ENCODE results near the gene NOP9.

NOP9 gene

GRCh38 chr14:24259282-24260025 lies 40.2 kb upstream of the NOP9 start:
- Histone ChIP-seq H4K8ac (ENCODE audit: low read depth, low read length) (no peak overlapping the region), H3K4me3 (ENCODE audit: low read length in 2 of 2) (no peak overlapping the region), H3K14ac (ENCODE audit: low read length) (no peak overlapping the region), H3K9ac (ENCODE audit: low read depth, low read length, poor library complexity) (no peak overlapping the region), H3K27me3 (ENCODE audit: control insufficient read depth in 3 of 3, insufficient read depth in 3 of 3, low read depth in 1 of 3, low read length in 3 of 3) (no peaks in the 10 kb centered on the region), H3K4ac (ENCODE audit: low read length) (no peak overlapping the region), H2BK12ac (ENCODE audit: low read length) (no peak overlapping the region), H3K36me3 (replicated peaks in 1 of 2; ENCODE audit: control insufficient read depth in 2 of 2, insufficient read depth in 2 of 2, low read length in 2 of 2) (no peaks in the 10 kb centered on the region), H2AFZ (ENCODE audit: low read length) (no peak overlapping the region), H4K91ac (ENCODE audit: low read depth, low read length, poor library complexity) (no peak overlapping the region), H3K79me1 (ENCODE audit: low read depth, low read length) (peaks cover 1% of the 10 kb centered on the region), H3K27ac (replicated peaks; ENCODE audit: low read length) (no peak overlapping the region), H3K23ac (ENCODE audit: low read depth, low read length, poor library complexity) (peak overlapping the region; percentile 25), H3K4me2 (ENCODE audit: insufficient read depth, low read length, poor library complexity, severe bottlenecking) (no peak overlapping the region), H2BK15ac (ENCODE audit: low read length) (peak overlapping the region; percentile 26), H3K9me3 (replicated peaks in 1 of 2; ENCODE audit: control insufficient read depth in 2 of 2, insufficient read depth in 1 of 2, low read depth in 1 of 2, low read length in 2 of 2) (no peaks in the 10 kb centered on the region), H3K18ac (ENCODE audit: low read length) (no peak overlapping the region), H3K4me1 (ENCODE audit: control insufficient read depth in 2 of 2, insufficient read depth in 1 of 2, low read depth in 1 of 2, low read length in 2 of 2) (no peaks in the 10 kb centered on the region), H2BK120ac (ENCODE audit: low read depth, low read length) (no peak overlapping the region), H2BK5ac (ENCODE audit: low read length) (no peak overlapping the region), H2AK5ac (ENCODE audit: low read depth, low read length) (peak overlapping the region; percentile 26)
- no CpG with 5 or more reads among the region's 16 CpGs for WGBS, 2 donors (ENCODE audit: extremely low coverage in 2 of 2, insufficient read length in 2 of 2, insufficient replicate concordance in 1 of 2)
- no peak for DNase-seq (ENCODE audit: low spot score)

- Histone ChIP-seq H4K8ac (ENCODE audit: low read depth, low read length) (no peak overlapping the region), H2BK15ac (ENCODE audit: low read length) (no peak overlapping the region), H2BK12ac (ENCODE audit: low read length) (no peak overlapping the region), H3K4me1 (ENCODE audit: control insufficient read depth in 2 of 2, insufficient read depth in 1 of 2, low read depth in 1 of 2, low read length in 2 of 2) (no peaks in the 10 kb centered on the region), H3K27me3 (ENCODE audit: control insufficient read depth in 3 of 3, insufficient read depth in 3 of 3, low read depth in 1 of 3, low read length in 3 of 3) (no peaks in the 10 kb centered on the region), H3K27ac (replicated peaks; ENCODE audit: low read length) (no peak overlapping the region), H3K9ac (ENCODE audit: low read depth, low read length, poor library complexity) (peak overlapping the region; percentile 9), H3K36me3 (replicated peaks in 1 of 2; ENCODE audit: control insufficient read depth in 2 of 2, insufficient read depth in 2 of 2, low read length in 2 of 2) (no peaks in the 10 kb centered on the region), H3K79me1 (ENCODE audit: low read depth, low read length) (no peaks in the 10 kb centered on the region), H2AK5ac (ENCODE audit: low read depth, low read length) (no peak overlapping the region), H2AFZ (ENCODE audit: low read length) (no peak overlapping the region), H2BK120ac (ENCODE audit: low read depth, low read length) (no peak overlapping the region), H2BK5ac (ENCODE audit: low read length) (no peak overlapping the region), H3K4me2 (ENCODE audit: insufficient read depth, low read length, poor library complexity, severe bottlenecking) (no peak overlapping the region), H4K91ac (ENCODE audit: low read depth, low read length, poor library complexity) (no peak overlapping the region), H3K18ac (ENCODE audit: low read length) (no peak overlapping the region), H3K9me3 (replicated peaks in 1 of 2; ENCODE audit: control insufficient read depth in 2 of 2, insufficient read depth in 1 of 2, low read depth in 1 of 2, low read length in 2 of 2) (no peaks in the 10 kb centered on the region), H3K4ac (ENCODE audit: low read length) (no peak overlapping the region), H3K23ac (ENCODE audit: low read depth, low read length, poor library complexity) (no peak overlapping the region), H3K4me3 (ENCODE audit: low read length in 2 of 2) (peak overlapping the region in 1 of 2 donors; percentile 16), H3K14ac (ENCODE audit: low read length) (no peak overlapping the region)
- no CpG with 5 or more reads among the region's 16 CpGs for whole genome bisulfite sequencing, 2 donors (ENCODE audit: extremely low coverage in 2 of 2, insufficient read length in 2 of 2, insufficient replicate concordance in 1 of 2)
- no peak for DNase-seq (ENCODE audit: low spot score)
These were observed 39.4 kb upstream of the NOP9 start for GRCh38 chr14:24260026-24260779.

- Histone ChIP-seq H3K36me3 (replicated peaks in 1 of 2; ENCODE audit: control insufficient read depth in 2 of 2, insufficient read depth in 2 of 2, low read length in 2 of 2) (no peaks in the 10 kb centered on the region), H2AK5ac (ENCODE audit: low read depth, low read length) (no peak overlapping the region), H2BK12ac (ENCODE audit: low read length) (no peak overlapping the region), H3K9me3 (replicated peaks in 1 of 2; ENCODE audit: control insufficient read depth in 2 of 2, insufficient read depth in 1 of 2, low read depth in 1 of 2, low read length in 2 of 2) (no peaks in the 10 kb centered on the region), H3K4me1 (ENCODE audit: control insufficient read depth in 2 of 2, insufficient read depth in 1 of 2, low read depth in 1 of 2, low read length in 2 of 2) (no peaks in the 10 kb centered on the region), H3K27me3 (ENCODE audit: control insufficient read depth in 3 of 3, insufficient read depth in 3 of 3, low read depth in 1 of 3, low read length in 3 of 3) (no peaks in the 10 kb centered on the region), H3K4ac (ENCODE audit: low read length) (no peak overlapping the region), H3K14ac (ENCODE audit: low read length) (no peak overlapping the region), H3K23ac (ENCODE audit: low read depth, low read length, poor library complexity) (no peak overlapping the region), H3K18ac (ENCODE audit: low read length) (no peak overlapping the region), H4K91ac (ENCODE audit: low read depth, low read length, poor library complexity) (no peak overlapping the region), H3K79me1 (ENCODE audit: low read depth, low read length) (no peaks in the 10 kb centered on the region), H2BK15ac (ENCODE audit: low read length) (no peak overlapping the region), H2AFZ (ENCODE audit: low read length) (no peak overlapping the region), H3K4me2 (ENCODE audit: insufficient read depth, low read length, poor library complexity, severe bottlenecking) (no peak overlapping the region), H2BK5ac (ENCODE audit: low read length) (no peak overlapping the region), H3K27ac (replicated peaks; ENCODE audit: low read length) (no peak overlapping the region), H2BK120ac (ENCODE audit: low read depth, low read length) (no peak overlapping the region), H3K9ac (ENCODE audit: low read depth, low read length, poor library complexity) (peak overlapping the region; percentile 9), H4K8ac (ENCODE audit: low read depth, low read length) (no peak overlapping the region), H3K4me3 (ENCODE audit: low read length in 2 of 2) (peak overlapping the region in 1 of 2 donors; percentile 16)
- no CpG with 5 or more reads among the region's 4 CpGs for WGBS, 2 donors (ENCODE audit: extremely low coverage in 2 of 2, insufficient read length in 2 of 2, insufficient replicate concordance in 1 of 2)
- DNase-seq (ENCODE audit: low spot score) = no peak
These were observed 38.9 kb upstream of the NOP9 start for GRCh38 chr14:24260780-24261157.

- H3K4me3 ChIP-seq (ENCODE audit: low read length in 2 of 2) = no peak overlapping the region
- no peak overlapping the region for H3K27ac ChIP-seq (replicated peaks; ENCODE audit: low read length)
- no peaks in the 10 kb centered on the region for H3K4me1 ChIP-seq (ENCODE audit: control insufficient read depth in 2 of 2, insufficient read depth in 1 of 2, low read depth in 1 of 2, low read length in 2 of 2)
- H3K9me3 ChIP-seq (replicated peaks in 1 of 2; ENCODE audit: control insufficient read depth in 2 of 2, insufficient read depth in 1 of 2, low read depth in 1 of 2, low read length in 2 of 2) = no peaks in the 10 kb centered on the region
- H2AFZ ChIP-seq (ENCODE audit: low read length) = no peak overlapping the region
- H4K91ac ChIP-seq (ENCODE audit: low read depth, low read length, poor library complexity) = no peak overlapping the region
- H3K18ac ChIP-seq (ENCODE audit: low read length) = no peak overlapping the region
- H4K8ac ChIP-seq (ENCODE audit: low read depth, low read length) = no peak overlapping the region
- H3K14ac ChIP-seq (ENCODE audit: low read length) = no peak overlapping the region
- H3K9ac ChIP-seq (ENCODE audit: low read depth, low read length, poor library complexity) = peak overlapping the region; percentile 38
- no peak overlapping the region for H2BK120ac ChIP-seq (ENCODE audit: low read depth, low read length)
- no peak overlapping the region for H3K4me2 ChIP-seq (ENCODE audit: insufficient read depth, low read length, poor library complexity, severe bottlenecking)
- no peaks in the 10 kb centered on the region for H3K79me1 ChIP-seq (ENCODE audit: low read depth, low read length)
- H2AK5ac ChIP-seq (ENCODE audit: low read depth, low read length) = no peak overlapping the region
- no peak overlapping the region for H2BK5ac ChIP-seq (ENCODE audit: low read length)
- no peak overlapping the region for H3K4ac ChIP-seq (ENCODE audit: low read length)
- H3K23ac ChIP-seq (ENCODE audit: low read depth, low read length, poor library complexity) = no peak overlapping the region
- no peak overlapping the region for H2BK12ac ChIP-seq (ENCODE audit: low read length)
- H2BK15ac ChIP-seq (ENCODE audit: low read length) = no peak overlapping the region
- no CpG with 5 or more reads among the region's 20 CpGs for WGBS, 2 donors (ENCODE audit: extremely low coverage in 2 of 2, insufficient read length in 2 of 2, insufficient replicate concordance in 1 of 2)
- no peak for DNase-seq (ENCODE audit: low spot score)
- no peaks in the 10 kb centered on the region for H3K27me3 ChIP-seq (ENCODE audit: control insufficient read depth in 3 of 3, insufficient read depth in 3 of 3, low read depth in 1 of 3, low read length in 3 of 3)
- H3K36me3 ChIP-seq (replicated peaks in 1 of 2; ENCODE audit: control insufficient read depth in 2 of 2, insufficient read depth in 2 of 2, low read length in 2 of 2) = peaks cover 2 to 4% of the 10 kb centered on the region in 2 donors
These were observed 38.2 kb upstream of the NOP9 start for GRCh38 chr14:24261256-24261968.

All from neuronal stem cell (in vitro differentiated cells).